Thyroid gland (tissue), 4 donors: ENCODE measurements around the gene CEP72. TPM values are rescaled to one million over a fixed set of nuclear protein-coding genes. Genes with fewer than 3 reads are reported as not detected.
"Not testable (repeated sequence)": the region's sequence is repeated elsewhere in the genome, so short reads cannot be mapped to it uniquely, and the experiment has no call there.

Source experiments
- DNase-seq, 2 donors: peaks; one replicate each; pipeline ENCODE4 v3.0.0-alpha.2; 2019
- H3K27ac ChIP-seq, 3 donors: fragments of 200-600 bp; sonication (generic); 1 replicate in 2 of 3; 2 replicates in 1 of 3; pipeline ENCODE4 v1.5.1; 2016 to 2019; ENCODE audit warnings: mild to moderate bottlenecking in 1 of 3, moderate library complexity in 1 of 3
- H3K27me3 ChIP-seq: fragments of 200-600 bp; sonication (generic); one replicate; pipeline ENCODE4 v1.5.1; 2019
- H3K36me3 ChIP-seq, 2 donors: fragments of 200-600 bp; sonication (generic); one replicate each; pipeline ENCODE4 v1.5.1; 2016 to 2019
- H3K4me1 ChIP-seq, 2 donors: fragments of 200-600 bp; sonication (generic); one replicate each; pipeline ENCODE4 v1.5.1; 2017 to 2019
- H3K4me3 ChIP-seq, 3 donors: fragments of 200-600 bp; sonication (generic); replicated peaks in 1 of 3; 1 replicate in 2 of 3; 2 replicates in 1 of 3; pipeline ENCODE4 v1.5.1; 2016; ENCODE audit warnings: mild to moderate bottlenecking in 1 of 3
- H3K9me3 ChIP-seq: fragments of 200-600 bp; sonication (generic); one replicate; pipeline ENCODE4 v1.5.1; 2017
- POLR2A ChIP-seq, 2 donors: fragments of 450-650 bp; IDR thresholded peaks; one replicate each; pipeline ENCODE4 v1.6.1; 2017; ENCODE audit warnings: antibody characterized with exemption in 2 of 2, mild to moderate bottlenecking in 2 of 2, moderate library complexity in 1 of 2
- WGBS, 2 donors: methylation state at CpG; one replicate each; pipeline ENCODE4 v1.1.5; 2017; 5-methylcytosine and 5-hydroxymethylcytosine counted together
- intact Hi-C: fragments of 100-400 bp; cut with DNase I; formaldehyde crosslinking; loops from one replicate; pipeline ENCODE4 v1.15.1; 2023
- total RNA-seq, 4 donors: library from RNA; depleted of rRNA; stranded (reverse); fragments of >200 nt; gene quantifications; one replicate each; pipeline ENCODE4 v1.2.3, GENCODE V29; 2016
- TF ChIP-seq, protein P1 (sequence below), 6 experiments: fragments of 200-600 bp in 3 of 6; fragments of 450-650 bp in 3 of 6; sonication (generic) in 3 of 6; IDR thresholded peaks; one replicate each; pipeline ENCODE4 v1.5.1; 2016 to 2019; ENCODE audit warnings: antibody characterized with exemption in 6 of 6, mild to moderate bottlenecking in 2 of 6, inconsistent platforms in 1 of 6, moderate library complexity in 1 of 6

The CEP72 gene
- total RNA-seq, 4 donors from 2014 or later: 3.4 to 7.6 (median 4.6) TPM

- WGBS, 2 donors: 94 to 95% methylated on average over 48 of the region's 48 CpGs
- no peaks in the 10 kb centered on the region for H3K27me3 ChIP-seq
- no peak for TF ChIP-seq POLR2A (IDR thresholded peaks at IDR 0.05)
- TF ChIP-seq, protein P1, sequence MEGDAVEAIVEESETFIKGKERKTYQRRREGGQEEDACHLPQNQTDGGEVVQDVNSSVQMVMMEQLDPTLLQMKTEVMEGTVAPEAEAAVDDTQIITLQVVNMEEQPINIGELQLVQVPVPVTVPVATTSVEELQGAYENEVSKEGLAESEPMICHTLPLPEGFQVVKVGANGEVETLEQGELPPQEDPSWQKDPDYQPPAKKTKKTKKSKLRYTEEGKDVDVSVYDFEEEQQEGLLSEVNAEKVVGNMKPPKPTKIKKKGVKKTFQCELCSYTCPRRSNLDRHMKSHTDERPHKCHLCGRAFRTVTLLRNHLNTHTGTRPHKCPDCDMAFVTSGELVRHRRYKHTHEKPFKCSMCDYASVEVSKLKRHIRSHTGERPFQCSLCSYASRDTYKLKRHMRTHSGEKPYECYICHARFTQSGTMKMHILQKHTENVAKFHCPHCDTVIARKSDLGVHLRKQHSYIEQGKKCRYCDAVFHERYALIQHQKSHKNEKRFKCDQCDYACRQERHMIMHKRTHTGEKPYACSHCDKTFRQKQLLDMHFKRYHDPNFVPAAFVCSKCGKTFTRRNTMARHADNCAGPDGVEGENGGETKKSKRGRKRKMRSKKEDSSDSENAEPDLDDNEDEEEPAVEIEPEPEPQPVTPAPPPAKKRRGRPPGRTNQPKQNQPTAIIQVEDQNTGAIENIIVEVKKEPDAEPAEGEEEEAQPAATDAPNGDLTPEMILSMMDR (IDR thresholded peaks at IDR 0.05): no peak
- peaks cover 19 to 29% of the 10 kb centered on the region in 2 donors for H3K4me1 ChIP-seq
- no peak for DNase-seq
- H3K36me3 ChIP-seq: no peaks in the 10 kb centered on the region
- H3K4me3 ChIP-seq: no peak overlapping the region
- no peaks in the 10 kb centered on the region for H3K9me3 ChIP-seq
- no peak overlapping the region for H3K27ac ChIP-seq
- intact Hi-C loops: loop anchor here (10.0 kb wide), 1 partner anchor 98 kb away; no protein-coding TSS in a partner anchor
Measured at GRCh38 chr5:676699-677076, 64.5 kb downstream of the CEP72 start.

DNA sequence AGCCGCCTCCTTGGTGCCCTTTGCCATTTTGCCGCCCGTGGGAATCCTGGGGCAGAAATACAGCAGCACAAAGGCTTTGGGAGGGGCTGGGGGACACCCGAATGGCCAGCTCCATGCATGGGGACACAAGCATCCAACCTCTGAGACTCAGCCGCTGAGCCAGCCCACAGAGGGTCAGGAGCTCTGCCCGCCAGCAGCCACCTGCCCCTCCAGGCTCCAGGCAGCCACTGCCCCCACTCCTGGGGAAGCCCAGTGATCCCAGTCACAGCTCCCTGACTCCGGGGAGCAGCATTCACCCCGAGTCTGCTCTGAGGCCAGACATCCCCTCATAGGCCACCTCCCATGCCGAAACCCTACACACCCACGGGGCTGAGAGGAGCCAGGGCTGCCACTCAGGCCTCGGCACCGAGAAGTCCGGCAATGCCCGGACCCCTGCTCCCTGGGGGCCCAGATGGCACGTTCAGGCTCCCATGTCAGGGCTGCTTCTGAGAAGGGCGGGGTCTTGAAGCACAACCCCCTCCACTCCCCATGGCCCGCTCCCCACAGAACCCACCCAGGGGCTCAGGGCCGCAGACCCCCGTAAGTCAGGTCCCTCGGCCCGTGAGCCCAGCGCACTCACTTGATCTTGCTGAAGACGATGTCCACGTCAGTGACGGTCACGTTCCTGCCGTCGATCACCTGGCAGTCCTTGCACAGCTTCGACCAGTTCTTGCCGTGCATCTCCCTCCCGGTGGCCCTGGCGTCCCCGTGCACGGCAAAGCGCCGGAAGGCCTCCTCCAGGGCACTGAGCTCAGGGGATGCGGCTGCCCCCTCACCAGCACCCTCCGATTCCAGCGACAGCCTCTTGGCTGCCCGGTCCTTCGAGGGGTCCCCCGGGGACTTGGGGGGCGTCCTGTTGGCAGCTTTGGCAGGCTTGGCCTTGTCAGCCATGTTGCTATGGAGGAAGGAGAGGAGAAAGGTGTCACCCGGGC is 65.3 kb downstream of the CEP72 start:
- intact Hi-C loops: loop anchor here (10.0 kb wide), 1 partner anchor 97 kb away; no protein-coding TSS in a partner anchor
- WGBS, 2 donors: 85 to 89% methylated on average over 23 to 37 of the region's 44 CpGs
- Histone ChIP-seq H3K4me3 (no peak overlapping the region), H3K27ac (no peak overlapping the region), H3K4me1 (peaks cover 12 to 22% of the 10 kb centered on the region in 2 donors), H3K27me3 (no peaks in the 10 kb centered on the region), H3K9me3 (no peaks in the 10 kb centered on the region), H3K36me3 (no peaks in the 10 kb centered on the region)
- no peak for TF ChIP-seq POLR2A (IDR thresholded peaks at IDR 0.05)
- TF ChIP-seq, protein P1 (IDR thresholded peaks at IDR 0.05): no peak
- no peak for DNase-seq

DNA sequence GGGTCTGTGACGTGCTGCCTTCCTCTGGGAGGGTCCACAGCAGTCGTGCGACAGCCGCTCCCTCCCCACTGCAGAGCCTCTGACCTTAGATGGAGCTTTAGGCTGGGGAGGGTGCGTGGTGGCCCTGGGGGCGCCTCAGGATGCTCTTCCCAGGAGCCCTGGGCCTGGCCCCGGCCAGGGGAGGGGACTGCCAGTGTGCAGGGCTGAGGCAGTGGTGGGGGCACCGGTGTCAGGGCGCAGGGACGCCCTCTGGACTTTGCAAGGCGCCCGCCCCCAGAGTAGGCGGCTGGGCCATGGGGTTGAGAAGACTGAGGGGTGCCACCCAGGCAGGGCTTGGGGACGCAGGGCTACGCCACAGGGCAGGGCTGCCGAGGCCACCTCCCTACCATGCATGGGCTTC is 66.4 kb downstream of the CEP72 start:
- intact Hi-C loops: loop anchor here (10.0 kb wide), 1 partner anchor 96 kb away; no protein-coding TSS in a partner anchor
- not testable (repeated sequence) for H3K36me3 ChIP-seq, H3K27me3 ChIP-seq, DNase-seq, H3K27ac ChIP-seq, H3K9me3 ChIP-seq, H3K4me3 ChIP-seq
- H3K4me1 ChIP-seq: peaks cover 2 to 11% of the 10 kb centered on the region in 2 donors
- WGBS, 2 donors: no CpG with 5 or more reads among the region's 16 CpGs

DNA sequence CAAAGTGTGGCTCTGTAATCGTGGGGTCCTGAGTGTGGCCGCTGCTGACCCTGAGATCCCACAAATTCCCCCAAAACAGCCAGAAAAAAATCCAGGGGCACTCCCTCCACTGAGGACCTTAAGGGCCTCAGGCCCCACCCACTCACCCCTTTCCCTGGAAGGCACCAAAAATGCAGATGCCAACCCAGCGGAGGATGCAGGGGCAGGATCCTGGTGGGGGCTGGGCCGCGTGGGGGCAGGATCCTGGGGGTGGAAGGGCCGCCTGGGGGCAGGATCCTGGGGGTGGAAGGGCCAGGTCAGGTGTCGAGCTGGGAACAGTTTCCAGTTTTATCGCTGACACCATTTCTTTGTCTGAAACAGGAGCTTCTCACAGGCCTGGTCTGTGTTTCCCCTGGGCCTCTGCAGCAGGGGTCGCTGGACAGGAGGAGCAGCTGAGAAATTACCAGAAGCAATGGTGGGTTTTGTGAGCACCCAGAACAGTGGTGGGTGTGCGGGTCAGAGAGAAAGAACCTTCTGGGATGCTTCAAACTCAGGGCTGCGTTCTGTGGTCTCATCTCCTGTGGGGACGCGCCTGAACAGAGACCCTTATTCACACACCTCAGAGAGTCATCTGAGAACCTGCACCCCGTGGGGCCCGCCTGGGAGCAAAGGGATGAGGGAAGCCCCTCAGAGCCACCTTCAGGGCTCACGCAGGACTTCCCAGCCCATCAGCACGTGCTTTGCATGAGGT is 67.2 kb downstream of the CEP72 start:
- not testable (repeated sequence) for H3K27ac ChIP-seq, DNase-seq, H3K27me3 ChIP-seq, H3K4me1 ChIP-seq, H3K9me3 ChIP-seq, H3K36me3 ChIP-seq, H3K4me3 ChIP-seq
- intact Hi-C loops: loop anchor here (10.0 kb wide), 1 partner anchor 95 kb away; no protein-coding TSS in a partner anchor
- 70 to 83% methylated on average over 2 to 11 of the region's 17 CpGs for WGBS, 2 donors

GRCh38 chr5:680118-680795 is 68.1 kb downstream of the CEP72 start:
- H3K27ac ChIP-seq, H3K4me3 ChIP-seq, H3K36me3 ChIP-seq, intact Hi-C loops, H3K9me3 ChIP-seq, H3K4me1 ChIP-seq, H3K27me3 ChIP-seq, DNase-seq: not testable (repeated sequence)
- 96% methylated on average over 3 of the region's 32 CpGs; no CpG with 5 or more reads in 1 of the 2 donors for WGBS, 2 donors

DNA sequence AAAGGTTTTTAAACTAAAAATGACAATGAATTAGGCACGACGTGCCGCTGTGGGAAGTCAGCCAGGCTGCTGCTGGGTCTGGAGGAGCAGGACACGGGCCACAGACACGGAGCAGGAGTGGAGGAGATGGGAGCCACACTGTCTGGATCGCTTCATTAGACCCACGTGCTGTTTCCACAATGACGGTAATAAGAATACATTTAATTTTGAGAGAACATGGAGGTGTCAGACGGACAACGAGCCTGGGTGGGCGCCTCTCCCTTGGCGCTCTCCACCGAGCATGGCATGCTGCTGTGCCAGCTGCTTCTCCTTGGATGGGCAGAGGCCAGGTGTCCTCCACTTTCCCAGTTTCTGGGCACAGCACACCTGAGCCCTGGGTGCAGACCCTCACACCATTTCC is 68.7 kb downstream of the CEP72 start:
- DNase-seq, intact Hi-C loops, H3K27ac ChIP-seq, H3K9me3 ChIP-seq, H3K4me1 ChIP-seq, H3K4me3 ChIP-seq, H3K27me3 ChIP-seq, H3K36me3 ChIP-seq: not testable (repeated sequence)
- 88% methylated on average over 13 of the region's 13 CpGs for WGBS, 2 donors

DNA sequence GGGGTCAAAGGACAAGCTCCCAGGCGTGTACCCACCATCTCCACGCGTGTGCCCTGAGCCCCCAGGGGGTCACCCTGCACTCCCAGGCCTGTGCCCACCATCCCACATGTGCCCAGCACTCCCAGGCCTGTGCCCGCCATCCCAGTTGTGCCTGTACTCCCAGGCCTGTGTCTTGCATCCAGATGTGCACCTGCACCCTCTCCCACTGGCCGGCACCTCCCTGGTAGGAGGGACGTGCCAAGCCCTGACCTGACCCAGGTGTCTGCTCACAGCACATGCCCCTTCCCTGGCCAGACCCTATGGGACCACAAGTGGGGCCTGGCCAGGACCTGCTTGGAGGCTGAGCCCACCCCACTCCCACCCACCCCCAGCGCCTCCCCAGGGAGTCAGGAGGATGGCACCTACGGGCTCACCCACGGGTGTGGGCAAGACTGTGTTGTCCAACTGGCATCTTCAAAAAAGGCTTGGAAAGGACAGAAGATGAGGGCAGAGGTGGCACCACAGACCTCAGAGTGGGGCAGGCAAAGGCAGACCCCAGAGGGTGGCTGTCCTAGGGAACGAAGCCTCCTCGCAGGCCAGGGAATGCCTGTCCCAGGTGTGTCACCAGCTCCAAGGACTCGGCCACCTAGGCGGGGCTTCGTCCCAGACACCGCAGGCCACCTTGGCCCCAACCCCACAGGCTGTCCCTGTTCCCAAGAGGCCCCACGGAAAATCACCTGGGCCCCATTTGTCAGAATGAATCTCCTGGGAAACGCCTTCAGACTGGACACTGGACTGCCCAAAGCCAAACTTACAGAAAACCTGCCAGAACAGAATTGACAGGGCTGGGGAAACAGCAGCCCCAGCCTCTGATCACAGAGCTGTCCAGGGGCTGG is 69.4 kb downstream of the CEP72 start:
- DNase-seq, H3K4me3 ChIP-seq, H3K36me3 ChIP-seq, H3K27me3 ChIP-seq, H3K4me1 ChIP-seq, intact Hi-C loops, H3K9me3 ChIP-seq, H3K27ac ChIP-seq: not testable (repeated sequence)
- WGBS, 2 donors: 91 to 92% methylated on average over 5 to 11 of the region's 17 CpGs

GRCh38 chr5:682216-682615 is 70.1 kb downstream of the CEP72 start:
- H3K27me3 ChIP-seq, DNase-seq, intact Hi-C loops, H3K4me3 ChIP-seq, H3K4me1 ChIP-seq, H3K9me3 ChIP-seq, H3K27ac ChIP-seq, H3K36me3 ChIP-seq: not testable (repeated sequence)
- WGBS, 2 donors: no CpG with 5 or more reads among the region's 3 CpGs

- H3K4me3 ChIP-seq, H3K27ac ChIP-seq, H3K36me3 ChIP-seq, H3K9me3 ChIP-seq, H3K4me1 ChIP-seq, intact Hi-C loops, H3K27me3 ChIP-seq, DNase-seq: not testable (repeated sequence)
- 86 to 88% methylated on average over 6 to 10 of the region's 17 CpGs for WGBS, 2 donors
Measured at GRCh38 chr5:682651-683358, 70.7 kb downstream of the CEP72 start.
